ENCODE measurements around the gene ACY1.

GRCh38 chr3:51937014-51937413, 46.3 kb upstream of the ACY1 start:
- TF ChIP-seq CTCF (conservative IDR thresholded peaks at IDR 0.05): no peak
- TF ChIP-seq ZFX (IDR thresholded peaks at IDR 0.05): no peak

Measured in C4-2B (cell line).